SK-N-SH treated with all-trans-retinoic acid at 6 μM for 48 hours (cell line): ENCODE data around the gene SPRY1.

Experiments
- ATAC-seq: fragments of 200-7000 bp; cut with Tn5 transposase; 3 replicates; pipeline ENCODE4 v1.9.1; 2020; ENCODE audit warnings: mild to moderate bottlenecking, moderate library complexity
- BACH2 ChIP-seq: fragments of 250-450 bp; sonication (Bioruptor Pico); IDR thresholded peaks from 2 replicates; pipeline ENCODE4 v1.9.0; 2021; ENCODE audit warnings: mild to moderate bottlenecking, borderline replicate concordance
- CREB5 ChIP-seq: fragments of 250-450 bp; sonication (Bioruptor Pico); IDR thresholded peaks from 2 replicates; pipeline ENCODE4 v1.5.1; 2020; ENCODE audit warnings: low read depth, mild to moderate bottlenecking, moderate library complexity
- CSDC2 ChIP-seq: fragments of 250-450 bp; sonication (Bioruptor Pico); IDR thresholded peaks from 2 replicates; pipeline ENCODE4 v1.5.0; 2020; ENCODE audit warnings: mild to moderate bottlenecking, moderate library complexity
- CSRNP3 ChIP-seq: fragments of 250-450 bp; sonication (Bioruptor Pico); IDR thresholded peaks from 2 replicates; pipeline ENCODE4 v1.5.1; 2021; ENCODE audit warnings: mild to moderate bottlenecking, moderate library complexity
- ESRRG ChIP-seq: fragments of 250-450 bp; sonication (Bioruptor Pico); IDR thresholded peaks from 2 replicates; pipeline ENCODE4 v1.6.1; 2021; ENCODE audit warnings: mild to moderate bottlenecking
- ISL1 ChIP-seq: fragments of 250-450 bp; sonication (Bioruptor Pico); IDR thresholded peaks from 2 replicates; pipeline ENCODE4 v2.1.2; 2022; ENCODE audit warnings: mild to moderate bottlenecking, moderate library complexity
- PATZ1 ChIP-seq: fragments of 250-450 bp; sonication (Bioruptor Pico); IDR thresholded peaks from 2 replicates; pipeline ENCODE4 v1.8.0; 2020; ENCODE audit warnings: mild to moderate bottlenecking, moderate library complexity, borderline replicate concordance
- POU6F1 ChIP-seq: fragments of 250-450 bp; sonication (Bioruptor Pico); IDR thresholded peaks from 2 replicates; pipeline ENCODE4 v1.8.0; 2021; ENCODE audit warnings: low read depth, mild to moderate bottlenecking, moderate library complexity, borderline replicate concordance
- PPARA ChIP-seq: fragments of 250-450 bp; sonication (Bioruptor Pico); IDR thresholded peaks from 2 replicates; pipeline ENCODE4 v1.5.0; 2020; ENCODE audit warnings: mild to moderate bottlenecking, borderline replicate concordance
- RARB ChIP-seq: fragments of 250-450 bp; sonication (Bioruptor Pico); IDR thresholded peaks from 2 replicates; pipeline ENCODE4 v1.8.0; 2021; ENCODE audit warnings: mild to moderate bottlenecking, moderate library complexity
- SNAI2 ChIP-seq: fragments of 250-450 bp; sonication (Bioruptor Pico); IDR thresholded peaks from 2 replicates; pipeline ENCODE4 v1.5.0; 2020; ENCODE audit warnings: mild to moderate bottlenecking, moderate library complexity
- TCF4 ChIP-seq: fragments of 250-450 bp; sonication (Bioruptor Pico); IDR thresholded peaks from 2 replicates; pipeline ENCODE4 v1.8.0; 2021; ENCODE audit warnings: mild to moderate bottlenecking, moderate library complexity, borderline replicate concordance
- TOX ChIP-seq: fragments of 250-450 bp; sonication (Bioruptor Pico); IDR thresholded peaks from 2 replicates; pipeline ENCODE4 v1.8.0; 2021; ENCODE audit warnings: mild to moderate bottlenecking, moderate library complexity, borderline replicate concordance
- TSHZ2 ChIP-seq: fragments of 250-450 bp; sonication (Bioruptor Pico); IDR thresholded peaks from 2 replicates; pipeline ENCODE4 v1.5.0; 2020; ENCODE audit warnings: mild to moderate bottlenecking, moderate library complexity
- ZC3H10 ChIP-seq: fragments of 250-450 bp; sonication (Bioruptor Pico); IDR thresholded peaks from 2 replicates; pipeline ENCODE4 v1.5.1; 2021; ENCODE audit warnings: mild to moderate bottlenecking, moderate library complexity
- ZFP3 ChIP-seq: fragments of 250-450 bp; sonication (Bioruptor Pico); IDR thresholded peaks from 2 replicates; pipeline ENCODE4 v1.5.0; 2020; ENCODE audit warnings: mild to moderate bottlenecking, moderate library complexity
- ZFP30 ChIP-seq: fragments of 450-650 bp; formaldehyde crosslinking; IDR thresholded peaks from 2 replicates; pipeline ENCODE4 v1.5.0; 2022; ENCODE audit warnings: mild to moderate bottlenecking, moderate library complexity
- ZNF565 ChIP-seq: fragments of 450-650 bp; formaldehyde crosslinking; conservative IDR thresholded peaks from 2 replicates; pipeline ENCODE4 v1.5.0; 2020; ENCODE audit warnings: low read depth, mild to moderate bottlenecking, moderate library complexity
- ZNF70 ChIP-seq: fragments of 450-650 bp; formaldehyde crosslinking; IDR thresholded peaks from 2 replicates; pipeline ENCODE4 v1.5.0; 2020; ENCODE audit warnings: mild to moderate bottlenecking, moderate library complexity
- ZNF8 ChIP-seq: fragments of 450-650 bp; formaldehyde crosslinking; IDR thresholded peaks from 2 replicates; pipeline ENCODE4 v1.5.0; 2020; ENCODE audit warnings: mild to moderate bottlenecking, moderate library complexity

Gene SPRY1

GRCh38 chr4:123396307-123397143 is at the start of gene SPRY1:
Gene SPRY1, plus strand, starts transcription at chr4:123396795. Its CDS starts 4,797 bp downstream, at chr4:123401592.
- TF ChIP-seq CSDC2 (CRISPR knock-in tag) (no peak), POU6F1 (CRISPR knock-in tag) (no peak; the same call in 1 of the 2 replicates), BACH2 (CRISPR knock-in tag) (no peak), ZNF565 (CRISPR knock-in tag) (no peak), ISL1 (CRISPR knock-in tag) (no peak), PATZ1 (CRISPR knock-in tag) (no peak), TCF4 (CRISPR knock-in tag) (no peak), ZFP3 (no peak), CSRNP3 (CRISPR knock-in tag) (no peak), TSHZ2 (CRISPR knock-in tag) (no peak), CREB5 (CRISPR knock-in tag) (no peak), ZC3H10 (CRISPR knock-in tag) (no peak), ZNF70 (CRISPR knock-in tag) (no peak), ZNF8 (no peak)
- TF ChIP-seq, all 23 proteins: peak for 0

GRCh38 chr4:123346951-123347350 is 49.6 kb upstream of the SPRY1 start:
- no peak for ATAC-seq
- TF ChIP-seq RARB (CRISPR knock-in tag) (no peak), TCF4 (CRISPR knock-in tag) (no peak), BACH2 (CRISPR knock-in tag) (no peak), TOX (CRISPR knock-in tag) (no peak), ISL1 (CRISPR knock-in tag) (no peak), TSHZ2 (CRISPR knock-in tag) (no peak), ESRRG (no peak), ZFP3 (no peak), ZNF565 (CRISPR knock-in tag) (no peak), CSDC2 (CRISPR knock-in tag) (no peak), CSRNP3 (CRISPR knock-in tag) (no peak), ZFP30 (no peak), PATZ1 (CRISPR knock-in tag) (no peak), PPARA (no peak), ZNF70 (CRISPR knock-in tag) (no peak), SNAI2 (CRISPR knock-in tag) (no peak)

More at GRCh38 chr4:123396307-123397143, at the start of gene SPRY1:
- ATAC-seq: peak; percentile 77
